ENCODE measurements around the gene GPR161.
"Not testable (repeated sequence)": the region's sequence is repeated elsewhere in the genome, so short reads cannot be mapped to it uniquely, and the experiment has no call there.

The GPR161 gene

GRCh38 chr1:168081373-168082007 lies 55.2 kb downstream of the GPR161 start:
- Histone ChIP-seq H3K27me3 (ENCODE audit: control insufficient read depth, insufficient read depth, low read length) (no peaks in the 10 kb centered on the region), H3K9me3 (ENCODE audit: control insufficient read depth, low read length) (no peaks in the 10 kb centered on the region), H3K9ac (ENCODE audit: low read length) (no peak overlapping the region), H3K36me3 (ENCODE audit: control insufficient read depth, insufficient read depth, low read length) (no peaks in the 10 kb centered on the region), H3K4me3 (ENCODE audit: low read length) (no peak overlapping the region), H3K4me1 (ENCODE audit: control insufficient read depth, insufficient read depth, low read length) (peaks cover 4% of the 10 kb centered on the region)

GRCh38 chr1:168079761-168080160 lies 57.0 kb downstream of the GPR161 start:
- Histone ChIP-seq H3K4me1 (ENCODE audit: control insufficient read depth, insufficient read depth, low read length) (peaks cover 3% of the 10 kb centered on the region), H3K27me3 (ENCODE audit: control insufficient read depth, insufficient read depth, low read length) (no peaks in the 10 kb centered on the region), H3K9ac (ENCODE audit: low read length) (no peak overlapping the region), H3K9me3 (ENCODE audit: control insufficient read depth, low read length) (no peaks in the 10 kb centered on the region), H3K4me3 (ENCODE audit: low read length) (no peak overlapping the region), H3K36me3 (ENCODE audit: control insufficient read depth, insufficient read depth, low read length) (no peaks in the 10 kb centered on the region)

- Histone ChIP-seq H3K27me3 (ENCODE audit: control insufficient read depth, insufficient read depth, low read length) (no peaks in the 10 kb centered on the region), H3K9me3 (ENCODE audit: control insufficient read depth, low read length) (no peaks in the 10 kb centered on the region), H3K36me3 (ENCODE audit: control insufficient read depth, insufficient read depth, low read length) (no peaks in the 10 kb centered on the region), H3K4me3 (ENCODE audit: low read length) (no peak overlapping the region), H3K4me1 (ENCODE audit: control insufficient read depth, insufficient read depth, low read length) (no peaks in the 10 kb centered on the region), H3K9ac (ENCODE audit: low read length) (no peak overlapping the region)
Observed at GRCh38 chr1:168069384-168069783, 67.3 kb downstream of the GPR161 start.

GRCh38 chr1:168065506-168065905 lies 71.2 kb downstream of the GPR161 start:
- Histone ChIP-seq H3K4me3 (ENCODE audit: low read length) (no peak overlapping the region), H3K4me1 (ENCODE audit: control insufficient read depth, insufficient read depth, low read length) (no peaks in the 10 kb centered on the region), H3K36me3 (ENCODE audit: control insufficient read depth, insufficient read depth, low read length) (no peaks in the 10 kb centered on the region), H3K27me3 (ENCODE audit: control insufficient read depth, insufficient read depth, low read length) (no peaks in the 10 kb centered on the region), H3K9ac (ENCODE audit: low read length) (no peak overlapping the region), H3K9me3 (ENCODE audit: control insufficient read depth, low read length) (no peaks in the 10 kb centered on the region)

- Histone ChIP-seq H3K4me1 (ENCODE audit: control insufficient read depth, insufficient read depth, low read length) (no peaks in the 10 kb centered on the region), H3K4me3 (ENCODE audit: low read length) (no peak overlapping the region), H3K9ac (ENCODE audit: low read length) (no peak overlapping the region), H3K9me3 (ENCODE audit: control insufficient read depth, low read length) (no peaks in the 10 kb centered on the region), H3K36me3 (ENCODE audit: control insufficient read depth, insufficient read depth, low read length) (no peaks in the 10 kb centered on the region), H3K27me3 (ENCODE audit: control insufficient read depth, insufficient read depth, low read length) (no peaks in the 10 kb centered on the region)
Observed at GRCh38 chr1:168064216-168064615, 72.5 kb downstream of the GPR161 start.

GRCh38 chr1:168057921-168058320 lies 78.8 kb downstream of the GPR161 start:
- no peaks in the 10 kb centered on the region for H3K36me3 ChIP-seq (ENCODE audit: control insufficient read depth, insufficient read depth, low read length)
- H3K9me3 ChIP-seq (ENCODE audit: control insufficient read depth, low read length) = no peaks in the 10 kb centered on the region
- H3K4me1 ChIP-seq (ENCODE audit: control insufficient read depth, insufficient read depth, low read length) = no peaks in the 10 kb centered on the region
- no peak overlapping the region for H3K9ac ChIP-seq (ENCODE audit: low read length)
- no peak overlapping the region for H3K4me3 ChIP-seq (ENCODE audit: low read length)
- H3K27me3 ChIP-seq (ENCODE audit: control insufficient read depth, insufficient read depth, low read length) = no peaks in the 10 kb centered on the region

GRCh38 chr1:168057355-168057754 lies 79.4 kb downstream of the GPR161 start:
- H3K4me1 ChIP-seq (ENCODE audit: control insufficient read depth, insufficient read depth, low read length) = no peaks in the 10 kb centered on the region
- no peaks in the 10 kb centered on the region for H3K9me3 ChIP-seq (ENCODE audit: control insufficient read depth, low read length)
- no peaks in the 10 kb centered on the region for H3K27me3 ChIP-seq (ENCODE audit: control insufficient read depth, insufficient read depth, low read length)
- no peak overlapping the region for H3K9ac ChIP-seq (ENCODE audit: low read length)
- H3K36me3 ChIP-seq (ENCODE audit: control insufficient read depth, insufficient read depth, low read length) = no peaks in the 10 kb centered on the region
- H3K4me3 ChIP-seq (ENCODE audit: low read length) = no peak overlapping the region

GRCh38 chr1:168056152-168056551 lies 80.6 kb downstream of the GPR161 start:
- not testable (repeated sequence) for H3K4me1 ChIP-seq (ENCODE audit: control insufficient read depth, insufficient read depth, low read length); H3K27me3 ChIP-seq (ENCODE audit: control insufficient read depth, insufficient read depth, low read length); H3K9ac ChIP-seq (ENCODE audit: low read length); H3K4me3 ChIP-seq (ENCODE audit: low read length); H3K36me3 ChIP-seq (ENCODE audit: control insufficient read depth, insufficient read depth, low read length); H3K9me3 ChIP-seq (ENCODE audit: control insufficient read depth, low read length)

GRCh38 chr1:168054117-168054516 lies 82.6 kb downstream of the GPR161 start:
- Histone ChIP-seq H3K27me3 (ENCODE audit: control insufficient read depth, insufficient read depth, low read length) (no peaks in the 10 kb centered on the region), H3K9me3 (ENCODE audit: control insufficient read depth, low read length) (no peaks in the 10 kb centered on the region), H3K4me1 (ENCODE audit: control insufficient read depth, insufficient read depth, low read length) (no peaks in the 10 kb centered on the region), H3K4me3 (ENCODE audit: low read length) (no peak overlapping the region), H3K9ac (ENCODE audit: low read length) (no peak overlapping the region), H3K36me3 (ENCODE audit: control insufficient read depth, insufficient read depth, low read length) (no peaks in the 10 kb centered on the region)

GRCh38 chr1:168053681-168054080 lies 83.0 kb downstream of the GPR161 start:
- no peaks in the 10 kb centered on the region for H3K9me3 ChIP-seq (ENCODE audit: control insufficient read depth, low read length)
- H3K27me3 ChIP-seq (ENCODE audit: control insufficient read depth, insufficient read depth, low read length) = no peaks in the 10 kb centered on the region
- H3K9ac ChIP-seq (ENCODE audit: low read length) = no peak overlapping the region
- no peaks in the 10 kb centered on the region for H3K4me1 ChIP-seq (ENCODE audit: control insufficient read depth, insufficient read depth, low read length)
- no peak overlapping the region for H3K4me3 ChIP-seq (ENCODE audit: low read length)
- no peaks in the 10 kb centered on the region for H3K36me3 ChIP-seq (ENCODE audit: control insufficient read depth, insufficient read depth, low read length)

- Histone ChIP-seq H3K9me3 (ENCODE audit: control insufficient read depth, low read length) (no peaks in the 10 kb centered on the region), H3K36me3 (ENCODE audit: control insufficient read depth, insufficient read depth, low read length) (no peaks in the 10 kb centered on the region), H3K4me1 (ENCODE audit: control insufficient read depth, insufficient read depth, low read length) (no peaks in the 10 kb centered on the region), H3K9ac (ENCODE audit: low read length) (no peak overlapping the region), H3K4me3 (ENCODE audit: low read length) (no peak overlapping the region), H3K27me3 (ENCODE audit: control insufficient read depth, insufficient read depth, low read length) (no peaks in the 10 kb centered on the region)
Observed at GRCh38 chr1:168050880-168051279, 85.8 kb downstream of the GPR161 start.

GRCh38 chr1:168050307-168050706 lies 86.4 kb downstream of the GPR161 start:
- H3K9ac ChIP-seq (ENCODE audit: low read length) = no peak overlapping the region
- no peaks in the 10 kb centered on the region for H3K27me3 ChIP-seq (ENCODE audit: control insufficient read depth, insufficient read depth, low read length)
- H3K36me3 ChIP-seq (ENCODE audit: control insufficient read depth, insufficient read depth, low read length) = no peaks in the 10 kb centered on the region
- no peaks in the 10 kb centered on the region for H3K9me3 ChIP-seq (ENCODE audit: control insufficient read depth, low read length)
- H3K4me3 ChIP-seq (ENCODE audit: low read length) = no peak overlapping the region
- no peaks in the 10 kb centered on the region for H3K4me1 ChIP-seq (ENCODE audit: control insufficient read depth, insufficient read depth, low read length)

GRCh38 chr1:168045311-168045710 lies 91.4 kb downstream of the GPR161 start:
- H3K27me3 ChIP-seq (ENCODE audit: control insufficient read depth, insufficient read depth, low read length) = no peaks in the 10 kb centered on the region
- no peaks in the 10 kb centered on the region for H3K4me1 ChIP-seq (ENCODE audit: control insufficient read depth, insufficient read depth, low read length)
- H3K9ac ChIP-seq (ENCODE audit: low read length) = no peak overlapping the region
- H3K36me3 ChIP-seq (ENCODE audit: control insufficient read depth, insufficient read depth, low read length) = no peaks in the 10 kb centered on the region
- no peak overlapping the region for H3K4me3 ChIP-seq (ENCODE audit: low read length)
- no peaks in the 10 kb centered on the region for H3K9me3 ChIP-seq (ENCODE audit: control insufficient read depth, low read length)

Measured in mucosa of stomach (tissue), 1 donor.